ENCODE measurements around the gene ADARB1. TPM values are rescaled to one million over a fixed set of nuclear protein-coding genes. Genes with fewer than 3 reads are reported as not detected.
A peak's percentile ranks its signal among the peaks of the same experiment; 100 is the strongest.

The ADARB1 gene
- polyA plus RNA-seq, 3 donors: 0.40 to 2.6 (median 1.0) TPM

GRCh38 chr21:45210461-45210983 lies 136.1 kb downstream of the ADARB1 start:
- Mint-ChIP-seq H3K9me3 (peaks cover 0 to 3% (median 0%) of the 10 kb centered on the region in 7 donors), H3K36me3 (peaks cover 12 to 18% of the 10 kb centered on the region in 2 donors), H3K4me3 (no peak overlapping the region), H3K27ac (peak overlapping the region in 6 of 7 donors; percentile 4 to 91 (median 42)), H3K27me3 (ENCODE audit: low read depth in 3 of 3) (peaks cover 0 to 5% (median 2%) of the 10 kb centered on the region in 3 donors), H3K4me1 (peaks cover 32% of the 10 kb centered on the region)
- H4K20me1 ChIP-seq (ENCODE audit: insufficient read depth, low read length): no peaks in the 10 kb centered on the region
- no peaks in the 10 kb centered on the region for H3K27me3 ChIP-seq (ENCODE audit: control insufficient read depth in 2 of 2, insufficient read depth in 2 of 2, low read length in 2 of 2)
- intact Hi-C loops (cut with micrococcal nuclease): no loop called here
- no peaks in the 10 kb centered on the region for H3K79me2 ChIP-seq (ENCODE audit: insufficient read depth, low read length)
- H3K36me3 ChIP-seq (replicated peaks in 1 of 2; ENCODE audit: control insufficient read depth in 1 of 2, insufficient read depth in 2 of 2, low read length in 2 of 2): no peaks in the 10 kb centered on the region
- TF ChIP-seq, protein P1, sequence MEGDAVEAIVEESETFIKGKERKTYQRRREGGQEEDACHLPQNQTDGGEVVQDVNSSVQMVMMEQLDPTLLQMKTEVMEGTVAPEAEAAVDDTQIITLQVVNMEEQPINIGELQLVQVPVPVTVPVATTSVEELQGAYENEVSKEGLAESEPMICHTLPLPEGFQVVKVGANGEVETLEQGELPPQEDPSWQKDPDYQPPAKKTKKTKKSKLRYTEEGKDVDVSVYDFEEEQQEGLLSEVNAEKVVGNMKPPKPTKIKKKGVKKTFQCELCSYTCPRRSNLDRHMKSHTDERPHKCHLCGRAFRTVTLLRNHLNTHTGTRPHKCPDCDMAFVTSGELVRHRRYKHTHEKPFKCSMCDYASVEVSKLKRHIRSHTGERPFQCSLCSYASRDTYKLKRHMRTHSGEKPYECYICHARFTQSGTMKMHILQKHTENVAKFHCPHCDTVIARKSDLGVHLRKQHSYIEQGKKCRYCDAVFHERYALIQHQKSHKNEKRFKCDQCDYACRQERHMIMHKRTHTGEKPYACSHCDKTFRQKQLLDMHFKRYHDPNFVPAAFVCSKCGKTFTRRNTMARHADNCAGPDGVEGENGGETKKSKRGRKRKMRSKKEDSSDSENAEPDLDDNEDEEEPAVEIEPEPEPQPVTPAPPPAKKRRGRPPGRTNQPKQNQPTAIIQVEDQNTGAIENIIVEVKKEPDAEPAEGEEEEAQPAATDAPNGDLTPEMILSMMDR (IDR thresholded peaks at IDR 0.05): no peak
- peaks cover 17 to 21% of the 10 kb centered on the region in 2 donors for H3K4me1 ChIP-seq (ENCODE audit: control insufficient read depth in 1 of 2, insufficient read depth in 2 of 2, low read length in 2 of 2)
- 94% methylated on average over 12 of the region's 12 CpGs for WGBS (ENCODE audit: insufficient coverage)
- H3K9me3 ChIP-seq (replicated peaks in 1 of 2; ENCODE audit: control insufficient read depth in 1 of 2, insufficient read depth in 1 of 2, low read length in 2 of 2): no peaks in the 10 kb centered on the region
- H3K4me3 ChIP-seq (replicated peaks in 1 of 3; ENCODE audit: low read depth in 2 of 3, low read length in 3 of 3): no peak overlapping the region
- no peak overlapping the region for H3K4me2 ChIP-seq (replicated peaks; ENCODE audit: extremely low read depth, low read length, poor library complexity, severe bottlenecking)
- no peak overlapping the region for H2AFZ ChIP-seq (ENCODE audit: insufficient read depth, low read depth, low read length, poor library complexity, severe bottlenecking)
- no peak for DNase-seq
- H3K9ac ChIP-seq (ENCODE audit: insufficient read depth, low read length, poor library complexity, severe bottlenecking): no peak overlapping the region
- no peak overlapping the region for H3K27ac ChIP-seq (ENCODE audit: low read depth in 1 of 2, low read length in 2 of 2)

- Mint-ChIP-seq H3K4me3 (no peak overlapping the region), H3K9me3 (peaks cover 0 to 3% (median 0%) of the 10 kb centered on the region in 7 donors), H3K4me1 (peaks cover 32% of the 10 kb centered on the region), H3K27ac (no peak overlapping the region), H3K27me3 (ENCODE audit: low read depth in 3 of 3) (peaks cover 0 to 5% (median 2%) of the 10 kb centered on the region in 3 donors), H3K36me3 (peaks cover 15 to 18% of the 10 kb centered on the region in 2 donors)
- intact Hi-C loops (cut with micrococcal nuclease): no loop called here
- H3K4me2 ChIP-seq (replicated peaks; ENCODE audit: extremely low read depth, low read length, poor library complexity, severe bottlenecking): no peak overlapping the region
- TF ChIP-seq, protein P1 (IDR thresholded peaks at IDR 0.05): no peak
- H3K36me3 ChIP-seq (replicated peaks in 1 of 2; ENCODE audit: control insufficient read depth in 1 of 2, insufficient read depth in 2 of 2, low read length in 2 of 2): no peaks in the 10 kb centered on the region
- H2AFZ ChIP-seq (ENCODE audit: insufficient read depth, low read depth, low read length, poor library complexity, severe bottlenecking): no peak overlapping the region
- no peaks in the 10 kb centered on the region for H4K20me1 ChIP-seq (ENCODE audit: insufficient read depth, low read length)
- no peaks in the 10 kb centered on the region for H3K27me3 ChIP-seq (ENCODE audit: control insufficient read depth in 2 of 2, insufficient read depth in 2 of 2, low read length in 2 of 2)
- no peak overlapping the region for H3K4me3 ChIP-seq (replicated peaks in 1 of 3; ENCODE audit: low read depth in 2 of 3, low read length in 3 of 3)
- no peak overlapping the region for H3K27ac ChIP-seq (ENCODE audit: low read depth in 1 of 2, low read length in 2 of 2)
- H3K9me3 ChIP-seq (replicated peaks in 1 of 2; ENCODE audit: control insufficient read depth in 1 of 2, insufficient read depth in 1 of 2, low read length in 2 of 2): no peaks in the 10 kb centered on the region
- 41% methylated on average over 2 of the region's 9 CpGs for WGBS (ENCODE audit: insufficient coverage)
- H3K4me1 ChIP-seq (ENCODE audit: control insufficient read depth in 1 of 2, insufficient read depth in 2 of 2, low read length in 2 of 2): peaks cover 17 to 21% of the 10 kb centered on the region in 2 donors
- DNase-seq: no peak
- no peaks in the 10 kb centered on the region for H3K79me2 ChIP-seq (ENCODE audit: insufficient read depth, low read length)
- H3K9ac ChIP-seq (ENCODE audit: insufficient read depth, low read length, poor library complexity, severe bottlenecking): no peak overlapping the region
Measured at GRCh38 chr21:45211661-45212060, 137.3 kb downstream of the ADARB1 start.

Data from CD14-positive monocyte (primary cell).